IPS-NIHi11 (cell line): Measurements from ENCODE around the gene CD70.
"Not testable (repeated sequence)": the region's sequence is repeated elsewhere in the genome, so short reads cannot be mapped to it uniquely, and the experiment has no call there.

ENCODE experiments used
- DNase-seq: peaks from one replicate; pipeline ENCODE4 v3.0.0; 2012; ENCODE audit warnings: mixed read lengths, low spot score

Gene CD70, protein sequence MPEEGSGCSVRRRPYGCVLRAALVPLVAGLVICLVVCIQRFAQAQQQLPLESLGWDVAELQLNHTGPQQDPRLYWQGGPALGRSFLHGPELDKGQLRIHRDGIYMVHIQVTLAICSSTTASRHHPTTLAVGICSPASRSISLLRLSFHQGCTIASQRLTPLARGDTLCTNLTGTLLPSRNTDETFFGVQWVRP

DNA sequence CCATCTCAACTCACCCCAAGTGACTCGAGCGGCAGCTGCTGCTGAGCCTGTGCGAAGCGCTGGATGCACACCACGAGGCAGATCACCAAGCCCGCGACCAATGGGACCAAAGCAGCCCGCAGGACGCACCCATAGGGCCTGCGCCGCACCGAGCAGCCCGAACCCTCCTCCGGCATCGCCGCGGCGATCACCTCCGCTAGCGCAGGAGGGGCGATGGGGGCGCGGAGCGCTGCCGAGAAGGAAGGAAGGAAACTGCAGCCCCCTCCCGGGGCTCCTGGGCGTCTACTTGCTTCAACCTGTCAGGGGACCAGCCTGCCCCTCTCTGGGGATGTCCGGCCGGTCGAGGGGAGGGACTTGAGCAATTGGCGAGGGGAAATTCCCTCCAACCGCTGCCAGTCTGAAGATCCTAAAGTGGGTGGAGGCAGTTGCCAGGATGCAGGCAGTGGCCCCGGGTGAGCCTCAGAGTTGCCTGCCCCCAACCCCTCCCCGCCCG is at the start of gene CD70:
CD70 (minus strand) TSS at position 324 of the 493 bp plus-strand sequence; CDS start at position 176, 148 bp downstream.
- peak; percentile 32 for DNase-seq

GRCh38 chr19:6640333-6640732 is 49.4 kb upstream of the CD70 start:
- not testable (repeated sequence) for DNase-seq

DNA sequence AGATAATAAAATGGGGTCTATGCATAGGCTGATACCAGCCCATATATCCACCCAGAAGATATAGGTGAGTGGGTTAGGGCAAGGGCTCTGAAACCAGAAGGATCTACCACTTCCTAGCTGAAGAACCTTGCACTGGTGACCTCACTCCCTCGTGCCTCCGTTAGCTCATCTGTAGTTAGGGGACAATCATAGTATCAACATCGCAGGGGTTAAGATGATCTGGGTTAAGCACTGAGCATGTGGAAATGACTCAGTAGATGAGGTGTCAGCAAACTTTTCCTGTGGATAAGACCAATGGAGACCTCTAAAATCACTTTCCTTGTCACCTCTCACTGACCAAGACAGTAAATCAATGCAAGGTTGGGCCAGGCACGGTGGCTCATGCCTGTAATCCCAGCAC is 48.5 kb upstream of the CD70 start:
- no peak for DNase-seq

GRCh38 chr19:6633456-6633813 is 42.5 kb upstream of the CD70 start:
- not testable (repeated sequence) for DNase-seq

GRCh38 chr19:6632747-6633455 is 42.0 kb upstream of the CD70 start:
- DNase-seq = not testable (repeated sequence)

- peak; percentile 51 for DNase-seq
These were observed 41.2 kb upstream of the CD70 start for GRCh38 chr19:6632002-6632621.

GRCh38 chr19:6626764-6627163 is 35.8 kb upstream of the CD70 start:
- no peak for DNase-seq

DNA sequence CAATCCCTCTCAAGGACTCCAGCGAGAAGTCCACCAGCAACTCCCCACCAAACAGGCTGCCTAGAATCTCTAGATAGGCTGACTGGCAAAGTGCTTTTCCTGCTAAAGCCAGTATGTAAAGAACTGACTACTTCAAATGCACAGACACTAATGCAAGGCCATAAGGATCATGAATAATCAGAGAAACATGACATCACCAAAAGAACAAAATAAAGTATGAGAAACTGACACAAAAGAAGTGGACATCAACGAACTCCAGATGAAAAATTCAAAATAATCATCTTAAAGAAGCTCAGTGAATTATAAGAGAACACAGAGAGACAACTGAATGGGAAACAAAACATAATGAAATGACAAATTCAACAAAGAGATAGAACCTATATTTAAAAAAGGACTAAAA is 26.4 kb upstream of the CD70 start:
- DNase-seq = no peak

- DNase-seq = no peak
These were observed 25.1 kb upstream of the CD70 start for GRCh38 chr19:6616011-6616410.

GRCh38 chr19:6613711-6614110 is 22.8 kb upstream of the CD70 start:
- DNase-seq = no peak

DNA sequence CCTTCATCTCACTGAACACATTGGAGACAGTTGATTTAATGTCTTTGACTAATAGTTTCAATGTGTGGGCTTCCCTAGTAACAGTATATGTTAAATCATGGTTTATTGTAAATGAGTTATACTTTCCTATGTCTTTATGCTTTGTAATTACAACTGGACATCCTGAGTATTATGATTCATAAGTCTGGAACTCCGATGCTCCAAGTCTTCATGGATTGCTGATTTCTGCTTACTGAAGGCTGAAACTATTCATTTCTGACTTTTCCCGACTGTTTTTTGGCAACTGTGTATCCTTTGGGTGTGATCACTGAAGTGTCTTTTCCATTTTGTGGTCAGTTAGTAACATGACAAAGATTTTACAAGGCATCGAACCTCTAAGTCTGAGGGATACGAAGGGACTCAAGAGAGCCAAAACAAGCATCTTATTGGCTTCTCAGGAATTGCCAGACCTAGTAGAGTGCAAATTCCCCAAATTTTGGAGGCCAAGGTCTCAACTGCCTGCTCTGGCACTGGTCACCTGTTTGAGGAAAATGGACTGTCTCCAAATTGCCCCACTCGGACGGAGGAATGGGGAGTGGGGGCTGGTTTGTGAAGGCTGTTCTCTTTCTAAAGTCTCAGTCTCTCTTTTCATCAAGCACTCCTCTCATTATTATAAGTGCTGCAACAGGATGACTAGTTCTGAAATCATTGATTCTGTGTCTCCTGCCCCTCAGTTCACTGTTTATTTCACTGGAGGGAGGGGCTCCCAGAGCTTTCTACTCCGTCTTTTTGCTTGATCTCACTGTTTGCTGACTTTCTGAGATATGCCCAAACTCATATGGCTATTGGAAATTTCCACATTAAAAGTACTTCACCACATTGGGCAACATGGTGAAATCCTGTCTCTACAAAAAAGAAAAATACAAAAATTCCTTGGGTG is 20.2 kb upstream of the CD70 start:
- no peak for DNase-seq

DNA sequence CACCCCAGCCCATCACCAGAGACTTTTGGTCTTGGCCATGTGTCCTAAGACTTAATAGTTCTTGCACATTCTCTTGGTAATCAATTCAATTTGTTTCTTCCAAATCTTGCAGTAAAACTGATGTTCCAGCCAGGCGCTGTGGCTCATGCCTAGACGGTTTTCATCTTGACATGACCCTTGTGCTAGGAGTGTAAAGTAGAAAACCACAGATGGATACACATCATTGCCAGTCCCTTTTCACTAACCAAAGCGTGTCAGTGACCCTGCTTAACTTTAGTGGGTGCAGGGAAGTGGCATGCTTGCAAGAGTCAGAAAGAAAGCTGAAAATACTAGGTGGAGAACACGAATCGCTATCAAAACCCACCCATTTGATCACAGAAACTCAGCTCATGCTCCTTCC is 18.0 kb upstream of the CD70 start:
- DNase-seq = no peak

DNA sequence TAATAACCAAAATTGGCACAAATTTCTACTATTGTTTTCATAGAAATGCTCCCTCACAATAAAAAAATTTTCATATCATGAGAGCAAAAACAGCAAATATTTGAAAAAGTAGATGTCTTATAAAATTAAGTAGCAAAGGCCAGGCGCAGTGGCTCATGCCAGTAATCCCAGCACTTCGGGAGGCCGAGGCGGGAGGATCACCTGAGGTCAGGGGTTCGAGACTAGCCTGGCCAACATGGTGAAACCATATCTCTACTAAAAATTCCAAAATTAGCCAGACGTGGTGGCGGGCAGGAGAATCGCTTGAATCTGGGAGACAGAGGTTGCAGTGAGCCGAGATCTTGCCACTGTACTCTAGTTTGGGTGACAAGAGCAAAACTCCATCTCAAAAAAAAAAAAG is 17.2 kb upstream of the CD70 start:
- not testable (repeated sequence) for DNase-seq

DNA sequence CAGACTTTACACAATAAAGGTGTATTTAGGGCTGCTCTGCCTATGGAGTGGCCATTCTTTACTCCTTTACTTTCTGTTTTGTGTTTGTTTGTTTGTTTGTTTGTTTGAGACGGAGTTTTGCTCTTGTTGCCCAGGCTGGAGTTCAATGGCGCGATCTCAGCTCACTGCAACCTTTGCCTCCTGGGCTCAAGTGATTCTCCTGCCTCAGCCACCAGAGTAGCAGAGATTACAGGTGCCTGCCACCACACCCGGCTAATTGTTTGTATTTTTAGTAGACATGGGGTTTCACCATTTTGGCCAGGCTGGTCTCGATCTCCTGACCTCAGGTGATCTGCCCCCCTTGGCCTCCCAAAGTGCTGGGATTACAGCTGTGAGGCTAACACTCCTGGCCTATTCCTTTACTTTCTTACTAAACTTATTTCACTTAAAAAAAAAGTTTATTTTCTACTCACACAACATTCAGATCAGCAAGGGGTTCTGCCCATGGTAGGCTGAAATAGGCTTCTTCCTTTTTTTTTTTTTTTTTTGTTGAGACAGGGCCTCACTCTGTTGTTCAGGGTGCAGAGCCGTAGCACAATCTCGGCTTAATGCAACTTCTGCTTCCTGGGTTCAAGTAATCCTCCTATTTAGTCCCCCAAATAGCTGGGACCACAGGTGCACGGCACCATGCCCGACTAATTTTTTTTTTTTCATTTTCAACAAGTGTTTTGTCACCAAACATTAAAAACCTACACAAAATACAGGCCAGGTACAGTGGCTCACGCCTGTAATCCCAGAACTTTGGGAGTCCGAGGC is 15.5 kb upstream of the CD70 start:
- DNase-seq = not testable (repeated sequence)

GRCh38 chr19:6604906-6605305 is 14.0 kb upstream of the CD70 start:
- DNase-seq = no peak

GRCh38 chr19:6602729-6603114 is 11.8 kb upstream of the CD70 start:
- DNase-seq = no peak

- not testable (repeated sequence) for DNase-seq
These were observed 10.6 kb upstream of the CD70 start for GRCh38 chr19:6601537-6602052.

GRCh38 chr19:6600951-6601536 is 10.1 kb upstream of the CD70 start:
- not testable (repeated sequence) for DNase-seq

- no peak for DNase-seq
These were observed 9.0 kb upstream of the CD70 start for GRCh38 chr19:6599866-6600454.

DNA sequence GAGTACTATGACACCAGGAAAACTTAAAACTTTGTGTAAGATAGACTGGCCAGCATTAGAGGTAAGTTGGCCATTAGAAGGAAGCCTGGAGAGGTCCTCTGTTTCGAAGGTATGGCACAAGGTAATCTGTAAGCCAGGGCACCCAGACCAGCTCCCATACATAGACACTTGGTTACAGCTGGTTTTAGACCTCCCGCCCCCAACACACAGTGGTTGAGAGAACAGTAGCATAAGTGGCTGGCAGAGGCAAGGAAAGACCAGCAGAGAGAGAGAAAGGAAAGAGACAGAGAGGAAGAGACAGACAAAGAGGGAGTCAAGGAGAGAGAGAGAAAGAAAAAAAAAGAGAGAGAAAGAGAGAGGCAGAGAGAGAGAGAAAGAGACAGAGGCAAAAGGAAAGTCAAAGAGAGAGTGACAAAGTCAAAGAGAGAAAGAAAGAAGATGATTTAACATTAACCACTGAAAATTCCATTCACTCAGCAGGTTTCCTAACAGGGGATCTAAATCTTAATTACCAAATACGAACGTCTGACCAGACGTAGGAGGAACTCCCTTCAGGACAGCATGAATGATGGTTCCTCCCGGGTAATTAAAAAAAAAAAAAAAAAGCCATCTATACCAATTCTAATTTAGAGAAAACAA is 7.4 kb upstream of the CD70 start:
- not testable (repeated sequence) for DNase-seq
